GM18861 (cell line): ENCODE results near the gene USP37.
"Not testable (repeated sequence)": the region's sequence is repeated elsewhere in the genome, so short reads cannot be mapped to it uniquely, and the experiment has no call there.

Experiments used
- ATAC-seq: cut with Tn5 transposase; IDR thresholded peaks from one replicate; pipeline ENCODE4 v1.9.1; 2021; ENCODE audit not compliant: unreplicated experiment

The USP37 gene

DNA sequence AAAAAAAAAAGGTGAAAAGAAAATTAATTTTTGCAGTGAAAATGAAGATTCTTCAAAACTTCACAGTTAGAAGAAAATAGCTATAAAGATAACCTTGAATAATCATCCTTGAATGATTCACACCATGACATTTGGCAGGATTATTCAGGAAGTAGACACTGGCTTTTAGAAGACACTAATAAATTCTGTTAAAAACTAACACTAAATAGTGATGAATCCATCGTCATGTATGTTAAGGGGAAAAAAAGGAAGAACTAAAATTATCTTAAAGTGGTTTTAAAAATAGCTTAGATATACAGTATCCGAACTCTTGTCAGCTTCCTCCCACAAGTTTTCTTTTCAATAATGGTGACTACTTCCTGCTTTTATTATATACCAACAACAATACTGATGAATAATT, 10.2 kb downstream of the USP37 start:
- no peak for ATAC-seq

- no peak for ATAC-seq
These were observed 12.6 kb downstream of the USP37 start for GRCh38 chr2:218555527-218555926.

DNA sequence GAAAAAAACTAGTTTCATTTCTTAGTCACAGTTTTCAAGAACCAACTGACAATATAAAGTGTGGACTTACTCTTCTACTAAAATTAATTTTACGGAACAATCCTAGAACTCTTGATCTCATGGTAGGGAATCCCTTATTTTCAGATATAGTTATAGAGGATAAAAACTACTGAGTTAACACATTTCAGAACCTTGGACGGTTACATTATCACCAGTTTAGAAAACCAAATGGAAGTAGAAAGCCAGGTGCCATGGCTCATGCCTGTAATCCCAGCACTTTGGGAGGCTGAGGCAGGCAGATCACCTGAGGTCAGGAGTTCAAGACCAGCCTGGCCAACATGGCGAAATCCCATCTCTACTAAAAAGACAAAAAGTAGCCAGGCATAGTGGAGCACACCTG, 13.9 kb downstream of the USP37 start:
- ATAC-seq: not testable (repeated sequence)

- no peak for ATAC-seq
These were observed 20.2 kb downstream of the USP37 start for GRCh38 chr2:218547978-218548377.

DNA sequence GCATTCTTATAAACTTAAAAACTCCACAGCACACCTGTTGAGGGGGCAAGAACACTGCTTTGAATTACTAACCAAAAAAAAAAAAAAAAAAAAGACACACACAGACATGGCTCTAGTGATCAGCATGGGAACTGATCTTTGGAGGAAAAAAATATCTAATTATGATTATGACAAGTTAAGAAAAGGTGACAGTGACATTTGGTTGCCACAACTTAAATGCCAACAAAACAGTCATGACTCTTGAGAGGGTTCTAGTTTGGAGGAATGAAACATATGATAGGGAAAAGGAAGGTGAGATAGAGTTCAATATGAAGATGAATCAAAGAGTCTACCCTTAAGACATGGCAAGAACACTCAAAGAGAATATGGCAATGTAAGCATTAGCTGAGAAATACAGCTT, 20.6 kb downstream of the USP37 start:
- ATAC-seq: no peak

GRCh38 chr2:218546012-218546411, 22.1 kb downstream of the USP37 start:
- no peak for ATAC-seq

GRCh38 chr2:218540015-218540414, 28.1 kb downstream of the USP37 start:
- ATAC-seq: no peak

DNA sequence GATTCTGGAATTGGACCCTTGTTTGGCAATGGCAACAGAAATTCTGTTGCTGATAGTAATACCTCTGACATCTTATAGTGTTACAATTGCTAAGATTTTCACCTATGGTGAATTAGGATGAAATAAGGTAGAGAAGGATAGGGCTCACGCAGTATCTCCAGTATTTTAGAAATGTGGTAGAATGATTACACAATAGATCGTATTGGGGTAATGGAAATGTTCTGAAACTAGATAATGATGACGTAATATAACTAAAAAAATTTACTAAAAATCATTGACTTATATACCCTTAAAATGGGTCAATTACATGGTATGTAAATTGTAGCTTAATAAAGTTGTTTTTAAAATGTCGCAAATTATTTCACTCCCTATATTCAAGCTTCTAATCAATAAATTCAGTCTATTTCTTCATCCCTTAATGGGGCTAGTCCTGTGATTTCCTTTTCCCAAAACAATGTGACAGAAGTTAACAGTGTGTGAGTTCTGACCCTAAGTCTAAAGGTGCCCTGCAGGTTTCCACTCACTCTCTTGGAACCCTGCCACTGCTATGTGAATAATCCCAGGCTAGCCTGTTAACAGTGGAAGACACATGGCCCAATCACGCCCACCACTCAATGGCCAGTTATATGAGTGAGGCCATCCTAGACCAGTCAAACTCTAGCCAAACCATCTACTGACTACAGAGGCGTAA, 31.2 kb downstream of the USP37 start:
- no peak for ATAC-seq

DNA sequence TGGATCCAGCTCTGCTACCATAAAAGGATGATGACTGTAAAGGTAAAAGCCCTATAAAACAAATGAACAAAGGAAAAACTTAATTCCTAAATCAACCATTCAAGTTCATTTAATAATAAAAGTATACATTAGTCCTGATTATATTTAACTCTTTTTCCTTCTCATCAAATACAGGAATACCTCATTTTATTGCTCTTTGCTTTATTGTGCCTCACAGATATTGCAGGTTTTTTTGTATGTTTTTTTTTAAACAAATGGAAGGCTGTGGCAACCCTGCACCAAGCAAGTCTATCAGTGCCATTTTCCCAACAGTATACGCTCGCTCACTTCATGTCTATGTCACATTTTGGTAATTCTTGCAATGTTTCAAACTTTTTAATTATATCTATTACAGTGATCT, 38.2 kb downstream of the USP37 start:
- no peak for ATAC-seq

DNA sequence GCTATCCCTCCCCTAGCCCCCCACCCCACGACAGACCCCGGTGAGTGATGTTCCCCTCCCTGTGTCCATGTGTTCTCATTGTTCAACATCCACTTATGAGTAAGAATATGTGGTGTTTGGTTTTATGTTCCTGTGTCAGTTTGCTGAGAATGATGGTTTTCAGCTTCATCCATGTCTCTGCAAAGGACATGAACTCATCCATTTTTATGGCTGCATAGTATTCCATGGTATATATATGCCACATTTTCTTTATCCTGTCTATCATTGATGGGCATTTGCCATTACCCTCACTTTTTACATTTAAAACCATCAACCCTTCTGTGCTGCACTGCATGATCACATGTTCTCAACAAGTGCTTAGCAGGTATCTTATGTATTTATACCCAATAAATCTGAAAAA, 39.7 kb downstream of the USP37 start:
- not testable (repeated sequence) for ATAC-seq

DNA sequence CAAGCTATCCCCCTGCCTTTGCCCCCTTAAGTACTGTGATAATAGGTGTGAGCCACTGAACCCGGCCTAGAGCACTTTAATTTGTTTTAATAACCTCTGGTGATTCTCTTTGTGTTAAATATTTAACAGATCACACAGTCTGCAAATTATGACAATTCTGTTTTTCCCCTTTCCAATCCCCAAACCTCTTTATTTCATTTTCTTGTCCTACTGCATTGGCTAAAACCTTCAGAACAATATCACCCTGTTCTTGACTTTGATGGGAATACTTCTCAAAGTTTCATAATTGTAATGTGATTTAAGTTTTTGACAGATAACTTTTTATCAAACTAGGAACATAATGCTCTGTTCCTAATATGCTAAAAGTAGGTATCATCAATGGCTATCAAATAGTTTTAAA, 44.5 kb downstream of the USP37 start:
- no peak for ATAC-seq

GRCh38 chr2:218518876-218519275, 49.3 kb downstream of the USP37 start:
- ATAC-seq: no peak

- ATAC-seq: peak; percentile 71
These were observed 50.5 kb downstream of the USP37 start for GRCh38 chr2:218517434-218518206.

- ATAC-seq: no peak
These were observed 51.5 kb downstream of the USP37 start for GRCh38 chr2:218516614-218517013.

DNA sequence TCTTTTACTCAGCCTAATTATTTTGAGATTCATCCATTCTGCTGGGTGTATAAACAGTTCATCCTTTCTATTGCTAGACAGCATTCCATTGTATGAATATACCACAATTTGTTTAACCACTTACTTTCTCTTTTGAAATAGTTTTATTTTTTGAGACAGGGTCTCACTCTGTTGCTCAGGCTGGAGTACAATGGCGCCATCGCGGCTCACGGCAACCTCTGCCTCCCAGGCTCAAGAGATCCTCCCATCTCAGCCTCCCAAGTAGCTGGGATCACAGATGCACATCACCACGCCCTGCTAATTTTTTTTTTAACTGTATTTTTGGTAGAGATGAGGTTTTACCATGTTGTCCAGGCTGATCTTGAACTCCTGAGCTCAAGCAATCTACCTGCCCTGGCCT, 54.5 kb downstream of the USP37 start:
- no peak for ATAC-seq

DNA sequence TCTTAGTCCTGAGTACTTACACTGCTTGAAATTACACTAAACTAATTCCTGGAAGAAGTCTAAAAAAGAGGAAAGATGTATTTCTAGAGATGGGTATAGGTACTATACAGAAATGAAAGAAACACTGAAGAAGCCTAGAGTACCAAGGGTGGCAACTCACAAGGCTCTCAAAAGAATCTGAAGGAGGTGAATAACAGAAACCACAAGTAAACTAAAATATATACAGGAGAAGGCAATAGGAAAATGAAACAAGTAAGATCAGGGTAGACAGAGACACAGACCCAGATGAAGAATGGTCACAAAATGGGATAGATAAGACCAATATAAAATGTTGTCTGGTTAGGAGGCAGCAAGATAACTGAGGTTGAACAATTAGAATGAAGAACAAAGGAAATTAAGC, 59.9 kb downstream of the USP37 start:
- ATAC-seq: no peak

GRCh38 chr2:218505754-218506371, 62.3 kb downstream of the USP37 start:
- ATAC-seq: no peak

GRCh38 chr2:218501665-218502064, 66.5 kb downstream of the USP37 start:
- no peak for ATAC-seq

- no peak for ATAC-seq
These were observed 67.6 kb downstream of the USP37 start for GRCh38 chr2:218500501-218501060.

- ATAC-seq: no peak
These were observed 82.0 kb downstream of the USP37 start for GRCh38 chr2:218485986-218486667.

DNA sequence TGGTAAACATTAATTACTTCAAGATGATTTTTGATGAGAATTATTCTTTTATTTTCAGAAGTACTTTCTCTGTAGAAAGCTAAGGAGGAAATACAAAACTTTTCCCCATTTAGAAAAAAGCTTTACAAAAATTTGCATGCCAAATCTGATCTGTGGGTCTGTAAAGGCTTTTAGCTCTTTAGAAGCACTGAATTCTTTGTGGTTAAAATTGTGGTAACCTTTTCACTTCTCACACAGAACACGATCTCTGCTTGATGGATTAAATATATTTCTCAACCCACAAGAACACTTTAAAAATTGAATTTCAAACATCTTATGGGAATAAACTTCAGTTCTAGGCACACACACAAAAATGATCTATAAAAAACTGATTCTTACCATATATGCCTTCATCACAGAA, 85.5 kb downstream of the USP37 start:
- no peak for ATAC-seq
